HEK293 (cell line): ENCODE data around the gene IL4R.

Experiments
- CTCF ChIA-PET: fragments of 350-600 bp; formaldehyde crosslinking; extraction: SDS; loops from one replicate; lab custom pipeline; 2021; ENCODE audit warnings: antibody characterized with exemption; lab: Yijun Ruan, JAX
- POLR2A ChIA-PET: fragments of 300-600 bp; formaldehyde crosslinking; extraction: SDS; loops from one replicate; lab custom pipeline; 2020; ENCODE audit warnings: antibody characterized with exemption, inconsistent platforms; lab: Yijun Ruan, JAX
- H3K27ac ChIP-seq: fragments of 200-500 bp; sonication (Bioruptor generic); 2 replicates; pipeline ENCODE4 v1.5.1; 2014; ENCODE audit warnings: low read depth, low read length, control low read depth, inconsistent platforms; ENCODE audit errors: extremely low read depth
- H3K36me3 ChIP-seq, 2 experiments: fragments of 200-500 bp in 1 of 2; sonication (Bioruptor generic) in 1 of 2; 1 replicate in 1 of 2; 2 replicates in 1 of 2; pipeline ENCODE4 v1.5.1; 2014 to 2017; ENCODE audit warnings: inconsistent platforms in 2 of 2, low read length in 2 of 2; ENCODE audit not compliant: control insufficient read depth in 2 of 2, insufficient read depth in 1 of 2
- H3K4me1 ChIP-seq: fragments of 200-500 bp; sonication (Bioruptor generic); 2 replicates; pipeline ENCODE4 v1.5.1; 2014; ENCODE audit warnings: mild to moderate bottlenecking, low read length, inconsistent platforms; ENCODE audit not compliant: control insufficient read depth, insufficient read depth
- H3K4me3 ChIP-seq: 2 replicates; pipeline ENCODE4 v1.5.1; 2011; ENCODE audit warnings: low read depth, mild to moderate bottlenecking, control low read depth, low read length, moderate library complexity
- H3K9me3 ChIP-seq: fragments of 200-500 bp; sonication (Bioruptor generic); 2 replicates; pipeline ENCODE4 v1.5.1; 2014; ENCODE audit warnings: low read depth, low read length, inconsistent platforms; ENCODE audit not compliant: control insufficient read depth, insufficient read depth
- BCL11B ChIP-seq: fragments of 450-650 bp; formaldehyde crosslinking; IDR thresholded peaks from 2 replicates; pipeline ENCODE4 v1.5.1; 2016; ENCODE audit warnings: low read depth, missing biosample characterization, missing genetic modification characterization
- FEZF1 ChIP-seq: fragments of 450-650 bp; formaldehyde crosslinking; IDR thresholded peaks from 2 replicates; pipeline ENCODE4 v1.5.1; 2016; ENCODE audit warnings: missing biosample characterization, missing genetic modification characterization
- GFI1B ChIP-seq: fragments of 450-650 bp; formaldehyde crosslinking; IDR thresholded peaks from 2 replicates; pipeline ENCODE4 v1.5.1; 2016; ENCODE audit warnings: missing biosample characterization, missing genetic modification characterization
- REST ChIP-seq: fragments of 450-650 bp; formaldehyde crosslinking; IDR thresholded peaks from 2 replicates; pipeline ENCODE4 v1.5.1; 2016; ENCODE audit warnings: missing biosample characterization, missing genetic modification characterization
- SP3 ChIP-seq: fragments of 450-650 bp; formaldehyde crosslinking; IDR thresholded peaks from 2 replicates; pipeline ENCODE4 v1.5.1; 2016; ENCODE audit warnings: missing biosample characterization, missing genetic modification characterization
- SP7 ChIP-seq: fragments of 450-650 bp; formaldehyde crosslinking; IDR thresholded peaks from 2 replicates; pipeline ENCODE4 v1.5.1; 2016; ENCODE audit warnings: missing biosample characterization, missing genetic modification characterization
- TRIM28 ChIP-seq: IDR thresholded peaks from 2 replicates; pipeline ENCODE4 v1.6.1; 2011; ENCODE audit warnings: low read length, control low read depth, borderline replicate concordance
- ZBTB11 ChIP-seq: fragments of 450-650 bp; formaldehyde crosslinking; conservative IDR thresholded peaks from 2 replicates; pipeline ENCODE4 v1.5.1; 2016; ENCODE audit warnings: low read depth, missing biosample characterization, missing genetic modification characterization
- ZNF114 ChIP-seq: fragments of 450-650 bp; formaldehyde crosslinking; IDR thresholded peaks from 2 replicates; pipeline ENCODE4 v1.5.0; 2017; ENCODE audit warnings: missing biosample characterization, missing genetic modification characterization
- ZNF133 ChIP-seq: fragments of 450-650 bp; formaldehyde crosslinking; IDR thresholded peaks from 2 replicates; pipeline ENCODE4 v1.5.1; 2016; ENCODE audit warnings: missing biosample characterization, missing genetic modification characterization
- ZNF138 ChIP-seq: fragments of 450-650 bp; formaldehyde crosslinking; IDR thresholded peaks from 2 replicates; pipeline ENCODE4 v1.5.1; 2016; ENCODE audit warnings: missing biosample characterization, missing genetic modification characterization, borderline replicate concordance
- ZNF223 ChIP-seq: fragments of 450-650 bp; formaldehyde crosslinking; IDR thresholded peaks from 2 replicates; pipeline ENCODE4 v1.5.1; 2016; ENCODE audit warnings: missing biosample characterization, missing genetic modification characterization
- ZNF530 ChIP-seq: fragments of 450-650 bp; formaldehyde crosslinking; IDR thresholded peaks from 2 replicates; pipeline ENCODE4 v1.5.1; 2016; ENCODE audit warnings: low read depth, missing biosample characterization, missing genetic modification characterization
- ZNF639 ChIP-seq: fragments of 450-650 bp; formaldehyde crosslinking; IDR thresholded peaks from 2 replicates; pipeline ENCODE4 v1.5.1; 2016; ENCODE audit warnings: missing biosample characterization, missing genetic modification characterization
- ZNF776 ChIP-seq: fragments of 450-650 bp; formaldehyde crosslinking; IDR thresholded peaks from 2 replicates; pipeline ENCODE4 v1.5.0; 2017; ENCODE audit warnings: missing biosample characterization, missing genetic modification characterization, borderline replicate concordance
- ZSCAN5A ChIP-seq: fragments of 450-650 bp; formaldehyde crosslinking; IDR thresholded peaks from 2 replicates; pipeline ENCODE4 v1.5.1; 2016; ENCODE audit warnings: missing biosample characterization, missing genetic modification characterization

The IL4R gene

GRCh38 chr16:27370318-27370717 is 56.5 kb downstream of the IL4R start:
- H3K36me3 ChIP-seq, result no peaks in the 10 kb centered on the region
- TF ChIP-seq ZNF133 (tag by site-specific recombination) (no peak), ZNF114 (tag by site-specific recombination) (no peak), ZNF530 (tag by site-specific recombination) (no peak), SP3 (tag by site-specific recombination) (no peak), ZNF639 (tag by site-specific recombination) (no peak), ZNF776 (tag by site-specific recombination) (no peak), ZNF223 (tag by site-specific recombination) (no peak), FEZF1 (tag by site-specific recombination) (no peak), SP7 (tag by site-specific recombination) (no peak), ZNF138 (tag by site-specific recombination) (no peak), BCL11B (tag by site-specific recombination) (no peak), ZSCAN5A (tag by site-specific recombination) (no peak)
- CTCF ChIA-PET, result interaction anchor here (0.6 to 7.5 kb wide), 4 partner anchors 21 to 393 kb away, joined by 3 to 83 read pairs (median 36); no protein-coding TSS in a partner anchor
- H3K9me3 ChIP-seq, result no peaks in the 10 kb centered on the region
- POLR2A ChIA-PET, result no interaction called here
- no peak overlapping the region for H3K27ac ChIP-seq
- H3K4me1 ChIP-seq, result no peaks in the 10 kb centered on the region; the same call in 1 of the 2 replicates
- no peak overlapping the region for H3K4me3 ChIP-seq

- TF ChIP-seq ZBTB11 (tag by site-specific recombination) (no peak), REST (tag by site-specific recombination) (no peak), TRIM28 (no peak), GFI1B (tag by site-specific recombination) (no peak)
- CTCF ChIA-PET, result interaction anchor here (0.6 kb wide), 1 partner anchor 16 kb away, joined by 3 read pairs; no protein-coding TSS in a partner anchor
Measured at GRCh38 chr16:27373312-27373711, 59.5 kb downstream of the IL4R start.

More at GRCh38 chr16:27373312-27373711, 59.5 kb downstream of the IL4R start:
- Histone ChIP-seq H3K27ac (no peak overlapping the region), H3K4me3 (no peak overlapping the region), H3K4me1 (no peaks in the 10 kb centered on the region), H3K36me3 (no peaks in the 10 kb centered on the region), H3K9me3 (no peaks in the 10 kb centered on the region)
- POLR2A ChIA-PET, result no interaction called here
